IMR-90 (cell line): Measurements from ENCODE around the gene TEK. TPM values are rescaled to one million over a fixed set of nuclear protein-coding genes. Genes with fewer than 3 reads are reported as not detected.

Experiments
- ATAC-seq: fragments of 200-7000 bp; cut with Tn5 transposase; 2 replicates; pipeline ENCODE4 v1.9.1; 2020; ENCODE audit warnings: low read depth, mild to moderate bottlenecking, moderate library complexity
- BruUV-seq: library from RNA; stranded (reverse); fragments of 400-500 nt; replicated peaks from 2 replicates; lab custom pipeline; 2021; lab: Mats Ljungman, UMichigan
- CTCF ChIA-PET: fragments of 300-600 bp; formaldehyde crosslinking; extraction: SDS; loops from one replicate; lab custom pipeline; 2021; ENCODE audit warnings: antibody characterized with exemption; lab: Yijun Ruan, JAX
- POLR2A ChIA-PET: fragments of 300-600 bp; sonication (Branson Sonifier 250); formaldehyde crosslinking; loops from one replicate; lab custom pipeline; 2022; ENCODE audit warnings: antibody characterized with exemption; ENCODE audit not compliant: unreplicated experiment; lab: Charles Lee
- DNase-seq: peaks from one replicate; pipeline ENCODE4 v3.0.0; 2013
- H2AFZ ChIP-seq: replicated peaks from 2 replicates; pipeline ENCODE3; 2013; ENCODE audit warnings: low read length, mild to moderate bottlenecking; ENCODE audit not compliant: poor library complexity
- H2AK5ac ChIP-seq: 2 replicates; pipeline ENCODE4 v1.6.1; 2013; ENCODE audit warnings: low read depth, low read length, inconsistent platforms
- H2AK9ac ChIP-seq: replicated peaks from 2 replicates; pipeline ENCODE3; 2013; ENCODE audit warnings: mild to moderate bottlenecking, low read depth, low read length, moderate library complexity; ENCODE audit not compliant: poor library complexity
- H2BK120ac ChIP-seq: 2 replicates; pipeline ENCODE4 v1.6.1; 2013; ENCODE audit warnings: low read depth, low read length, inconsistent platforms
- H2BK15ac ChIP-seq: 3 replicates; pipeline ENCODE4 v1.6.1; 2013; ENCODE audit warnings: low read depth, low read length, inconsistent platforms
- H2BK20ac ChIP-seq: 2 replicates; pipeline ENCODE4 v1.6.1; 2013; ENCODE audit warnings: low read depth, mild to moderate bottlenecking, inconsistent platforms, low read length, moderate library complexity
- H2BK5ac ChIP-seq: 2 replicates; pipeline ENCODE4 v1.6.1; 2013; ENCODE audit warnings: mild to moderate bottlenecking, low read depth, low read length, inconsistent platforms; ENCODE audit not compliant: poor library complexity, severe bottlenecking
- H3K14ac ChIP-seq: replicated peaks from 2 replicates; pipeline ENCODE4 v1.6.1; 2013; ENCODE audit warnings: low read depth, low read length, inconsistent platforms
- H3K18ac ChIP-seq: 2 replicates; pipeline ENCODE4 v1.6.1; 2013; ENCODE audit warnings: low read depth, low read length, control low read depth
- H3K23ac ChIP-seq: 2 replicates; pipeline ENCODE4 v1.6.1; 2013; ENCODE audit warnings: low read depth, low read length, inconsistent platforms
- H3K27ac ChIP-seq: 2 replicates; pipeline ENCODE4 v1.5.1; 2013; ENCODE audit warnings: mild to moderate bottlenecking, control low read depth, low read length; ENCODE audit not compliant: insufficient read depth
- H3K27me3 ChIP-seq: 2 replicates; pipeline ENCODE4 v1.6.1; 2013; ENCODE audit warnings: low read length; ENCODE audit not compliant: control insufficient read depth, insufficient read depth
- H3K36me3 ChIP-seq: 2 replicates; pipeline ENCODE4 v1.6.1; 2013; ENCODE audit warnings: low read length, mixed read lengths; ENCODE audit not compliant: control insufficient read depth, insufficient read depth
- H3K4ac ChIP-seq: 2 replicates; pipeline ENCODE4 v1.6.1; 2013; ENCODE audit warnings: low read depth, low read length, inconsistent platforms
- H3K4me1 ChIP-seq: 2 replicates; pipeline ENCODE4 v1.6.1; 2013; ENCODE audit warnings: low read length, mixed read lengths; ENCODE audit not compliant: control insufficient read depth, insufficient read depth
- H3K4me2 ChIP-seq: 2 replicates; pipeline ENCODE4 v1.6.1; 2013; ENCODE audit warnings: low read depth, mild to moderate bottlenecking, control low read depth, low read length, moderate library complexity
- H3K4me3 ChIP-seq: 2 replicates; pipeline ENCODE4 v1.5.1; 2013; ENCODE audit warnings: low read depth, mild to moderate bottlenecking, control low read depth, low read length, moderate library complexity; ENCODE audit not compliant: insufficient read depth
- H3K56ac ChIP-seq: 2 replicates; pipeline ENCODE4 v1.6.1; 2013; ENCODE audit warnings: low read length, inconsistent platforms; ENCODE audit not compliant: insufficient read depth; ENCODE audit errors: extremely low read depth
- H3K79me1 ChIP-seq, 2 experiments: 2 replicates each; pipeline ENCODE4 v1.6.1; 2013; ENCODE audit warnings: low read length in 2 of 2, inconsistent platforms in 1 of 2, low read depth in 1 of 2
- H3K9ac ChIP-seq: 2 replicates; pipeline ENCODE4 v1.6.1; 2013; ENCODE audit warnings: low read depth, low read length, control low read depth
- H3K9me1 ChIP-seq: 2 replicates; pipeline ENCODE4 v1.6.1; 2013; ENCODE audit warnings: low read length, inconsistent platforms; ENCODE audit not compliant: insufficient read depth
- H3K9me3 ChIP-seq: 2 replicates; pipeline ENCODE4 v1.6.1; 2013; ENCODE audit warnings: low read length; ENCODE audit not compliant: control insufficient read depth, insufficient read depth
- H4K20me1 ChIP-seq: 2 replicates; pipeline ENCODE4 v1.6.1; 2013; ENCODE audit warnings: low read length, inconsistent platforms; ENCODE audit not compliant: insufficient read depth
- H4K5ac ChIP-seq: 2 replicates; pipeline ENCODE4 v1.6.1; 2013; ENCODE audit warnings: mild to moderate bottlenecking, low read depth, low read length, control low read depth
- H4K8ac ChIP-seq, 2 experiments: 2 replicates each; pipeline ENCODE4 v1.6.1; 2013; ENCODE audit warnings: low read depth in 2 of 2, low read length in 2 of 2, control low read depth in 1 of 2, inconsistent platforms in 1 of 2
- H4K91ac ChIP-seq: 2 replicates; pipeline ENCODE4 v1.6.1; 2013; ENCODE audit warnings: low read depth, low read length, inconsistent platforms; ENCODE audit not compliant: insufficient read depth
- BHLHE40 ChIP-seq: fragments of 150-350 bp; IDR thresholded peaks from 2 replicates; pipeline ENCODE4 v1.6.1; 2016; ENCODE audit warnings: mild to moderate bottlenecking, low read depth, low read length
- CEBPB ChIP-seq: IDR thresholded peaks from 2 replicates; pipeline ENCODE4 v1.6.1; 2012; ENCODE audit warnings: low read depth, low read length, improper control_type of control experiment
- CHD1 ChIP-seq: IDR thresholded peaks from 2 replicates; pipeline ENCODE4 v1.6.1; 2012; ENCODE audit warnings: low read depth, low read length, improper control_type of control experiment
- CTCF ChIP-seq: conservative IDR thresholded peaks from 2 replicates; pipeline ENCODE4 v1.5.1; 2012; ENCODE audit warnings: mild to moderate bottlenecking, low read depth, low read length, improper control_type of control experiment
- FOS ChIP-seq: fragments of 150-350 bp; IDR thresholded peaks from 2 replicates; pipeline ENCODE4 v1.6.1; 2016; ENCODE audit warnings: low read depth, low read length
- MAFK ChIP-seq: IDR thresholded peaks from 2 replicates; pipeline ENCODE4 v1.6.1; 2012; ENCODE audit warnings: low read depth, low read length, improper control_type of control experiment
- NFE2L2 ChIP-seq: fragments of 150-350 bp; IDR thresholded peaks from 2 replicates; pipeline ENCODE4 v1.6.1; 2016; ENCODE audit warnings: low read depth, mild to moderate bottlenecking, low read length
- POLR2A ChIP-seq: IDR thresholded peaks from 2 replicates; pipeline ENCODE4 v1.6.1; 2012; ENCODE audit warnings: mild to moderate bottlenecking, low read depth, low read length
- RAD21 ChIP-seq: IDR thresholded peaks from 2 replicates; pipeline ENCODE4 v1.6.1; 2012; ENCODE audit warnings: low read length, improper control_type of control experiment
- RCOR1 ChIP-seq: IDR thresholded peaks from 2 replicates; pipeline ENCODE4 v1.6.1; 2012; ENCODE audit warnings: mild to moderate bottlenecking, low read length, improper control_type of control experiment; ENCODE audit not compliant: insufficient replicate concordance
- RFX5 ChIP-seq: IDR thresholded peaks from 2 replicates; pipeline ENCODE4 v1.8.0; 2012; ENCODE audit warnings: low read depth, mild to moderate bottlenecking, low read length, moderate library complexity
- SMC3 ChIP-seq: fragments of 150-350 bp; IDR thresholded peaks from 2 replicates; pipeline ENCODE4 v1.6.1; 2016; ENCODE audit warnings: low read depth, mild to moderate bottlenecking, antibody characterized with exemption, low read length, moderate library complexity
- USF2 ChIP-seq: fragments of 150-350 bp; IDR thresholded peaks from 2 replicates; pipeline ENCODE4 v1.6.1; 2017; ENCODE audit warnings: mild to moderate bottlenecking, antibody characterized with exemption, low read length, low read depth
- WGBS, 2 experiments: methylation state at CpG; one replicate each; pipeline versions ENCODE4 v1.1.5 to v1.1.7; 2013; ENCODE audit warnings: missing lambda C conversion rate in 2 of 2; ENCODE audit not compliant: insufficient read length in 1 of 2; ENCODE audit errors: extremely low coverage in 2 of 2; 5-methylcytosine and 5-hydroxymethylcytosine counted together
- dilution Hi-C: fragments of 300-500 bp; cut with HindIII; formaldehyde crosslinking; loops from one replicate; pipeline ENCODE4 v1.14.3; 2018; ENCODE audit warnings: low sequenced_read_pairs; ENCODE audit not compliant: unreplicated experiment
- in situ Hi-C: fragments of 300-500 bp; cut with MboI; formaldehyde crosslinking; loops from 3 replicates; pipeline ENCODE4 v1.14.3; 2019; ENCODE audit warnings: low sequenced_read_pairs, inconsistent platforms, mixed read lengths
- intact Hi-C: fragments of 100-400 bp; cut with micrococcal nuclease; formaldehyde crosslinking; loops from 2 replicates; pipeline ENCODE4 v1.10.0; 2022
- polyA plus RNA-seq, 3 experiments: library from polyadenylated mRNA; depleted of rRNA; stranded (reverse); fragments of >200 nt; gene quantifications; 2 replicates each; pipeline ENCODE4 v1.2.3, GENCODE V29; 2012; ENCODE audit warnings: low replicate concordance in 1 of 3
- total RNA-seq: library from RNA; depleted of rRNA; stranded (reverse); fragments of >200 nt; gene quantifications from 2 replicates; pipeline ENCODE4 v1.2.3, GENCODE V29; 2012

Gene TEK
- total and polyA plus RNA-seq, 2 of the 4 experiments (the other 2 are of a cell fraction): 6.3 to 11.7 TPM

GRCh38 chr9:27202056-27202455 is 93.0 kb downstream of the TEK start:
- Histone ChIP-seq H2BK15ac (no peak overlapping the region), H2AK9ac (no peak overlapping the region), H4K20me1 (no peaks in the 10 kb centered on the region), H3K27ac (no peak overlapping the region), H3K9me1 (peaks cover 6% of the 10 kb centered on the region), H3K18ac (no peak overlapping the region), H2BK20ac (no peak overlapping the region), H3K79me1 (no peaks in the 10 kb centered on the region), H3K4me1 (peaks cover 3% of the 10 kb centered on the region), H2AK5ac (no peak overlapping the region), H3K14ac (no peak overlapping the region), H3K23ac (no peak overlapping the region), H3K4ac (no peak overlapping the region), H3K4me2 (no peak overlapping the region), H3K4me3 (no peak overlapping the region), H2BK5ac (no peak overlapping the region), H3K36me3 (peaks cover 25% of the 10 kb centered on the region), H2BK120ac (no peak overlapping the region), H4K5ac (no peak overlapping the region), H3K9ac (no peak overlapping the region), H4K8ac (no peak overlapping the region), H4K91ac (no peak overlapping the region), H3K27me3 (no peaks in the 10 kb centered on the region), H2AFZ (no peak overlapping the region), H3K9me3 (no peaks in the 10 kb centered on the region), H3K56ac (no peak overlapping the region)
- intact Hi-C loops (loop anchor here (10.0 kb wide), 1 partner anchor 167 kb away; no protein-coding TSS in a partner anchor), dilution Hi-C loops (no loop called here), in situ Hi-C loops (no loop called here)
- TF ChIP-seq CTCF (no peak), RFX5 (no peak), BHLHE40 (no peak), RCOR1 (no peak), SMC3 (no peak), CEBPB (no peak), NFE2L2 (no peak), CHD1 (no peak), MAFK (no peak), USF2 (no peak), POLR2A (no peak), RAD21 (no peak), FOS (no peak)
- no peak for DNase-seq
- ATAC-seq: no peak
- ChIA-PET CTCF (no interaction called here), POLR2A (no interaction called here)
- WGBS, 2 experiments: no CpG with 5 or more reads among the region's 2 CpGs
- BruUV-seq: no TSS peak
